GM21717 (cell line): ENCODE results near the gene WDFY4.

Experiments
- ATAC-seq: cut with Tn5 transposase; IDR thresholded peaks from one replicate; pipeline ENCODE4 v1.9.1; 2021; ENCODE audit warnings: mild to moderate bottlenecking, moderate library complexity; ENCODE audit not compliant: unreplicated experiment

The WDFY4 gene

GRCh38 chr10:48768144-48768766 lies 83.6 kb downstream of the WDFY4 start:
- no peak for ATAC-seq

GRCh38 chr10:48768926-48769325 lies 84.3 kb downstream of the WDFY4 start:
- ATAC-seq, result no peak

- ATAC-seq, result no peak
Observed at GRCh38 chr10:48769706-48770435, 85.2 kb downstream of the WDFY4 start.

GRCh38 chr10:48770561-48771089 lies 86.0 kb downstream of the WDFY4 start:
- no peak for ATAC-seq

GRCh38 chr10:48771234-48771633 lies 86.6 kb downstream of the WDFY4 start:
- no peak for ATAC-seq

GRCh38 chr10:48772059-48772458 lies 87.4 kb downstream of the WDFY4 start:
- no peak for ATAC-seq

- no peak for ATAC-seq
Observed at GRCh38 chr10:48773580-48773979, 88.9 kb downstream of the WDFY4 start.

GRCh38 chr10:48774416-48775205 lies 89.9 kb downstream of the WDFY4 start:
- ATAC-seq, result no peak

GRCh38 chr10:48775206-48775517 lies 90.5 kb downstream of the WDFY4 start:
- ATAC-seq, result no peak

GRCh38 chr10:48776005-48776522 lies 91.4 kb downstream of the WDFY4 start:
- no peak for ATAC-seq

GRCh38 chr10:48776528-48776927 lies 91.9 kb downstream of the WDFY4 start:
- ATAC-seq, result no peak

- ATAC-seq, result no peak
Observed at GRCh38 chr10:48777110-48777509, 92.4 kb downstream of the WDFY4 start.

- no peak for ATAC-seq
Observed at GRCh38 chr10:48778193-48778857, 93.7 kb downstream of the WDFY4 start.

GRCh38 chr10:48779077-48779476 lies 94.4 kb downstream of the WDFY4 start:
- ATAC-seq, result no peak

- no peak for ATAC-seq
Observed at GRCh38 chr10:48779546-48780152, 95.0 kb downstream of the WDFY4 start.

GRCh38 chr10:48780341-48780740 lies 95.7 kb downstream of the WDFY4 start:
- no peak for ATAC-seq

- ATAC-seq, result no peak
Observed at GRCh38 chr10:48782386-48782785, 97.7 kb downstream of the WDFY4 start.

- ATAC-seq, result no peak
Observed at GRCh38 chr10:48784031-48784430, 99.4 kb downstream of the WDFY4 start.

GRCh38 chr10:48785796-48786195 lies 101.1 kb downstream of the WDFY4 start:
- no peak for ATAC-seq

GRCh38 chr10:48786606-48787282 lies 102.1 kb downstream of the WDFY4 start:
- no peak for ATAC-seq
